MM.1S (cell line): ENCODE measurements around the gene OR2S2.

Experiments
- DNase-seq: peaks from one replicate; pipeline ENCODE4 v3.0.0-alpha.2; 2015
- H2AFZ ChIP-seq: fragments of 300-600 bp; sonication (generic); 2 replicates; pipeline ENCODE4 v1.6.0; 2016; ENCODE audit warnings: antibody characterized with exemption, low read length
- H3F3A ChIP-seq: fragments of 300-600 bp; sonication (generic); 2 replicates; pipeline ENCODE4 v1.6.1; 2016; ENCODE audit warnings: mild to moderate bottlenecking, antibody characterized with exemption, low read length, moderate library complexity, mixed read lengths; ENCODE audit not compliant: insufficient read depth
- H3K27ac ChIP-seq: fragments of 300-600 bp; sonication (generic); 2 replicates; pipeline ENCODE4 v1.5.1; 2016; ENCODE audit warnings: mild to moderate bottlenecking, low read length
- H3K27me3 ChIP-seq: fragments of 300-600 bp; sonication (generic); replicated peaks from 2 replicates; pipeline ENCODE4 v1.6.0; 2016; ENCODE audit warnings: low read length; ENCODE audit not compliant: insufficient read depth
- H3K36me3 ChIP-seq: fragments of 300-600 bp; sonication (generic); replicated peaks from 2 replicates; pipeline ENCODE4 v1.6.1; 2016; ENCODE audit warnings: mild to moderate bottlenecking, low read length, mixed read lengths; ENCODE audit not compliant: insufficient read depth
- H3K4me1 ChIP-seq: fragments of 300-600 bp; sonication (generic); 2 replicates; pipeline ENCODE4 v1.6.1; 2016; ENCODE audit warnings: low read length, mixed read lengths
- H3K4me2 ChIP-seq: fragments of 300-600 bp; sonication (generic); 2 replicates; pipeline ENCODE4 v1.6.0; 2016; ENCODE audit warnings: low read depth, low read length
- H3K4me3 ChIP-seq: fragments of 300-600 bp; sonication (generic); 2 replicates; pipeline ENCODE4 v1.5.1; 2016; ENCODE audit warnings: low read length, mixed read lengths
- H3K79me2 ChIP-seq: fragments of 300-600 bp; sonication (generic); 2 replicates; pipeline ENCODE4 v1.6.1; 2016; ENCODE audit warnings: mixed run types, low read length, mixed read lengths
- H3K9ac ChIP-seq: fragments of 300-600 bp; sonication (generic); 2 replicates; pipeline ENCODE4 v1.6.1; 2016; ENCODE audit warnings: low read length, mixed read lengths
- H3K9me2 ChIP-seq: fragments of 300-600 bp; sonication (generic); replicated peaks from 2 replicates; pipeline ENCODE4 v1.6.1; 2016; ENCODE audit warnings: mild to moderate bottlenecking, low read length, mixed read lengths; ENCODE audit not compliant: insufficient read depth
- H3K9me3 ChIP-seq: fragments of 300-600 bp; sonication (generic); replicated peaks from 2 replicates; pipeline ENCODE4 v1.6.1; 2016; ENCODE audit warnings: mild to moderate bottlenecking, low read length, mixed read lengths; ENCODE audit not compliant: insufficient read depth
- H4K20me1 ChIP-seq: fragments of 300-600 bp; sonication (generic); 2 replicates; pipeline ENCODE4 v1.6.1; 2016; ENCODE audit warnings: mild to moderate bottlenecking, low read length, moderate library complexity, mixed read lengths; ENCODE audit not compliant: insufficient read depth
- CTCF ChIP-seq: fragments of 300-600 bp; sonication (generic); IDR thresholded peaks from 2 replicates; pipeline ENCODE4 v1.5.1; 2016; ENCODE audit warnings: antibody characterized with exemption, low read length, mixed read lengths
- EZH2 ChIP-seq: fragments of 300-600 bp; sonication (generic); optimal IDR thresholded peaks from 2 replicates; pipeline ENCODE3; 2017; ENCODE audit warnings: low read depth, mild to moderate bottlenecking, antibody characterized with exemption, low read length, mixed read lengths
- EZH2phosphoT487 ChIP-seq: fragments of 300-600 bp; sonication (generic); IDR thresholded peaks from 2 replicates; pipeline ENCODE4 v1.6.1; 2018; ENCODE audit warnings: antibody characterized with exemption, low read length

The OR2S2 gene

GRCh38 chr9:35960039-35960655, 2.2 kb upstream of the OR2S2 start:
- no peak overlapping the region for H3K9ac ChIP-seq
- no peak for DNase-seq
- H3K4me1 ChIP-seq, result no peaks in the 10 kb centered on the region
- H4K20me1 ChIP-seq, result no peaks in the 10 kb centered on the region
- H3K27me3 ChIP-seq, result no peaks in the 10 kb centered on the region
- no peak overlapping the region for H2AFZ ChIP-seq
- H3K27ac ChIP-seq, result no peak overlapping the region
- no peak for TF ChIP-seq EZH2
- TF ChIP-seq EZH2phosphoT487, result no peak
- TF ChIP-seq CTCF, result no peak
- no peak overlapping the region for H3K4me3 ChIP-seq
- H3K79me2 ChIP-seq, result no peaks in the 10 kb centered on the region
- H3K36me3 ChIP-seq, result no peaks in the 10 kb centered on the region
- no peak overlapping the region for H3K4me2 ChIP-seq
- no peaks in the 10 kb centered on the region for H3K9me3 ChIP-seq
- no peaks in the 10 kb centered on the region for H3F3A ChIP-seq
- H3K9me2 ChIP-seq, result no peaks in the 10 kb centered on the region

- Histone ChIP-seq H3K27me3 (no peaks in the 10 kb centered on the region), H3K9me2 (no peaks in the 10 kb centered on the region), H3F3A (no peaks in the 10 kb centered on the region), H2AFZ (no peak overlapping the region), H3K4me2 (no peak overlapping the region), H3K9me3 (no peaks in the 10 kb centered on the region), H3K9ac (no peak overlapping the region), H4K20me1 (no peaks in the 10 kb centered on the region), H3K4me1 (no peaks in the 10 kb centered on the region), H3K4me3 (no peak overlapping the region), H3K79me2 (no peaks in the 10 kb centered on the region), H3K27ac (no peak overlapping the region), H3K36me3 (no peaks in the 10 kb centered on the region)
- DNase-seq, result no peak
- TF ChIP-seq EZH2phosphoT487, result no peak
- no peak for TF ChIP-seq CTCF
- TF ChIP-seq EZH2, result no peak
Observed at GRCh38 chr9:35956651-35957050, 1.3 kb downstream of the OR2S2 start.

- no peaks in the 10 kb centered on the region for H3K27me3 ChIP-seq
- H3K9me3 ChIP-seq, result no peaks in the 10 kb centered on the region
- no peaks in the 10 kb centered on the region for H3K4me1 ChIP-seq
- DNase-seq, result peak; percentile 77
- no peaks in the 10 kb centered on the region for H3K9me2 ChIP-seq
- H3K4me2 ChIP-seq, result no peak overlapping the region
- H3F3A ChIP-seq, result no peaks in the 10 kb centered on the region
- TF ChIP-seq CTCF (peak; percentile 87), EZH2 (no peak), EZH2phosphoT487 (no peak)
- H3K79me2 ChIP-seq, result no peaks in the 10 kb centered on the region
- no peak overlapping the region for H2AFZ ChIP-seq
- H3K4me3 ChIP-seq, result no peak overlapping the region
- H4K20me1 ChIP-seq, result no peaks in the 10 kb centered on the region
- no peak overlapping the region for H3K9ac ChIP-seq
- no peak overlapping the region for H3K27ac ChIP-seq
- H3K36me3 ChIP-seq, result no peaks in the 10 kb centered on the region
Observed at GRCh38 chr9:35954942-35955546, 2.9 kb downstream of the OR2S2 start.
